Measurements from ENCODE around the gene GALNTL6.

GALNTL6 gene

GRCh38 chr4:172352356-172352755, 539.2 kb downstream of the GALNTL6 start:
- no peaks in the 10 kb centered on the region for H3F3A ChIP-seq (ENCODE audit: low read depth)
- no peaks in the 10 kb centered on the region for H3K9me2 ChIP-seq (replicated peaks; ENCODE audit: low read depth, low read length)
- H3K4me2 ChIP-seq (ENCODE audit: low read depth, low read length, poor library complexity, severe bottlenecking) = no peak overlapping the region
- no peaks in the 10 kb centered on the region for H3K79me2 ChIP-seq (ENCODE audit: insufficient read depth, low read length)
- H4K20me1 ChIP-seq (ENCODE audit: insufficient read depth, low read length, poor library complexity, severe bottlenecking) = no peaks in the 10 kb centered on the region
- no peaks in the 10 kb centered on the region for H3K9me3 ChIP-seq (ENCODE audit: insufficient read depth, low read depth, low read length)
- no peak overlapping the region for H2AFZ ChIP-seq (ENCODE audit: low read length)
- TF ChIP-seq EZH2phosphoT487 (IDR thresholded peaks at IDR 0.05; ENCODE audit: borderline replicate concordance) (no peak), CTCF (conservative IDR thresholded peaks at IDR 0.05; ENCODE audit: low read length) (no peak)
- no peaks in the 10 kb centered on the region for H3K4me1 ChIP-seq (ENCODE audit: insufficient read depth, low read length, poor library complexity, severe bottlenecking)
- no peaks in the 10 kb centered on the region for H3K27me3 ChIP-seq (ENCODE audit: insufficient read depth, low read length, poor library complexity, severe bottlenecking)
- no peak overlapping the region for H3K9ac ChIP-seq (ENCODE audit: low read depth, low read length, poor library complexity, severe bottlenecking)
- H3K4me3 ChIP-seq (ENCODE audit: low read length, poor library complexity, severe bottlenecking) = no peak overlapping the region
- H3K36me3 ChIP-seq (ENCODE audit: insufficient read depth, low read length) = no peaks in the 10 kb centered on the region

- Histone ChIP-seq H3K9me3 (ENCODE audit: insufficient read depth, low read depth, low read length) (no peaks in the 10 kb centered on the region), H4K20me1 (ENCODE audit: insufficient read depth, low read length, poor library complexity, severe bottlenecking) (no peaks in the 10 kb centered on the region), H3K4me3 (ENCODE audit: low read length, poor library complexity, severe bottlenecking) (no peak overlapping the region), H3K9me2 (replicated peaks; ENCODE audit: low read depth, low read length) (no peaks in the 10 kb centered on the region), H3K36me3 (ENCODE audit: insufficient read depth, low read length) (no peaks in the 10 kb centered on the region), H3K4me1 (ENCODE audit: insufficient read depth, low read length, poor library complexity, severe bottlenecking) (no peaks in the 10 kb centered on the region), H3K27me3 (ENCODE audit: insufficient read depth, low read length, poor library complexity, severe bottlenecking) (no peaks in the 10 kb centered on the region), H3F3A (ENCODE audit: low read depth) (no peaks in the 10 kb centered on the region), H2AFZ (ENCODE audit: low read length) (no peak overlapping the region), H3K9ac (ENCODE audit: low read depth, low read length, poor library complexity, severe bottlenecking) (no peak overlapping the region), H3K79me2 (ENCODE audit: insufficient read depth, low read length) (no peaks in the 10 kb centered on the region), H3K4me2 (ENCODE audit: low read depth, low read length, poor library complexity, severe bottlenecking) (no peak overlapping the region)
- no peak for TF ChIP-seq EZH2phosphoT487 (IDR thresholded peaks at IDR 0.05; ENCODE audit: borderline replicate concordance)
- TF ChIP-seq CTCF (conservative IDR thresholded peaks at IDR 0.05; ENCODE audit: low read length) = no peak
Measured at GRCh38 chr4:172356016-172356415, 542.8 kb downstream of the GALNTL6 start.

GRCh38 chr4:172357006-172357540, 543.9 kb downstream of the GALNTL6 start:
- TF ChIP-seq EZH2phosphoT487 (IDR thresholded peaks at IDR 0.05; ENCODE audit: borderline replicate concordance) = no peak
- no peak for TF ChIP-seq CTCF (conservative IDR thresholded peaks at IDR 0.05; ENCODE audit: low read length)
- H3K4me2 ChIP-seq (ENCODE audit: low read depth, low read length, poor library complexity, severe bottlenecking) = no peak overlapping the region
- no peaks in the 10 kb centered on the region for H3F3A ChIP-seq (ENCODE audit: low read depth)
- no peaks in the 10 kb centered on the region for H4K20me1 ChIP-seq (ENCODE audit: insufficient read depth, low read length, poor library complexity, severe bottlenecking)
- H3K9ac ChIP-seq (ENCODE audit: low read depth, low read length, poor library complexity, severe bottlenecking) = no peak overlapping the region
- no peak overlapping the region for H2AFZ ChIP-seq (ENCODE audit: low read length)
- H3K27me3 ChIP-seq (ENCODE audit: insufficient read depth, low read length, poor library complexity, severe bottlenecking) = no peaks in the 10 kb centered on the region
- H3K4me3 ChIP-seq (ENCODE audit: low read length, poor library complexity, severe bottlenecking) = no peak overlapping the region
- no peaks in the 10 kb centered on the region for H3K36me3 ChIP-seq (ENCODE audit: insufficient read depth, low read length)
- no peaks in the 10 kb centered on the region for H3K9me3 ChIP-seq (ENCODE audit: insufficient read depth, low read depth, low read length)
- H3K9me2 ChIP-seq (replicated peaks; ENCODE audit: low read depth, low read length) = no peaks in the 10 kb centered on the region
- H3K4me1 ChIP-seq (ENCODE audit: insufficient read depth, low read length, poor library complexity, severe bottlenecking) = no peaks in the 10 kb centered on the region
- H3K79me2 ChIP-seq (ENCODE audit: insufficient read depth, low read length) = no peaks in the 10 kb centered on the region
